Kidney capillary endothelial cell (primary cell): ENCODE data around the gene HOXC11.

Experiments used
- DNase-seq: peaks from one replicate; pipeline ENCODE4 v3.0.0-alpha.2; 2018; ENCODE audit warnings: low spot score

HOXC11 gene

GRCh38 chr12:53942467-53942997, 30.4 kb upstream of the HOXC11 start:
- DNase-seq, result no peak

DNA sequence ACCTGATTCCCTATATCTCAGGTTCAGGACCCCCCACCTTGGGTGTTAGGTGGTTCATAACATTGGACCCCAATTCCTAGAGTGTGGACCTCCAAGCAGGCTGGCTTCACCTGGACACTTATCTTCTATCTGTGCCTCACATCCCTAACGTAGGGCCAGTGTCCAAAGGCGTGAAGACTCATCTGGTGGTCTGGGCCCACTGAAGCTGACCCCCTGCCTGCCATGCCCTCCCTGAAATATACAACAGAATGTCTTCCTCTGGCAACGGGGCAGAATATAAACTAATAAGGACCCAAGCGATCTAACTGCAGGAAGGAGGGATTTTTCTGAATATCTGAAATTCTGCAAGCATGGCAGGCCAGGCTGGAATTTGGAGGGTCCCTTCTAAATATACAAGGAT, 28.7 kb upstream of the HOXC11 start:
- no peak for DNase-seq

GRCh38 chr12:53944907-53945847, 27.7 kb upstream of the HOXC11 start:
- DNase-seq, result no peak

GRCh38 chr12:53947743-53948142, 25.2 kb upstream of the HOXC11 start:
- no peak for DNase-seq

- DNase-seq, result no peak
Measured at GRCh38 chr12:53948650-53949593, 24.0 kb upstream of the HOXC11 start.

GRCh38 chr12:53949631-53950436, 23.1 kb upstream of the HOXC11 start:
- DNase-seq, result no peak

GRCh38 chr12:53950437-53950773, 22.5 kb upstream of the HOXC11 start:
- no peak for DNase-seq

DNA sequence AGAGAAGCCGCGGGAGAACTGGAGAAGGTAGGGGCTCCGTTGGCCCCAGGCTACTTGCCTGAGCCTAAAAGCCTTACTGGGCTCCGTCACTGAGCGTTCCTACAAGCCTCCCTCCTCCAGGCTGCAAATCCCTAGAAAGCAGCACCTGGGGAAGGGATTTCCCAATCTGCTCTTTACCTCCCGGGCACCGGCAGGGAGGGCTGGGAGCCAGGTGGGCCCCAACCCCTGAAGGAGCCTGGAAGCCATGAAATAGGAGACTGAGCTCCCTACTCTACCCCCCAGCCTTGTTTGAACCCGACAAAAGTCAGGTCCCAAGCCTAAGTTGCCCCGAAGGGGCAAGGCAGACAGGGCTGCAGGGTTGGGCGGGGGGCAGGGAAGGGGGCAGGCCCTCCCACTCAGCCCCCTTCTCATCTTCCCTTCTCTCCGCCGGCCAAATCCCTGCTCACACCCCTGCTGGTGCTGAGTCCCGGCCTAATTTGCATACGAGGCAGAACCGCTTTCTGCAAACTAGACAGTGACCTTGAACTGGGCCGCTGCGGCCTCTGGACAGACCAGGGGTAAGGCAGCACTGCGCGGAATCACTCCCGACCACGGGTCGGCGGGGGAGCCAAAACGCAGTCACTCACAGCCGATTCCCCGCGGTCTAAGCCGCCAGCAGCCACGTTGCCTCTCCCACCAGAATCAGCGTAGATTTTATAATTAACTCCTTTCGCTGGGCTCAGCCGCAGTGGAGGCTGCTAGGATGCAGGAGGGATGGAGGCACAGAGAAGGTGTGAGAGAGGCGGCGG, 21.9 kb upstream of the HOXC11 start:
- DNase-seq, result no peak

DNA sequence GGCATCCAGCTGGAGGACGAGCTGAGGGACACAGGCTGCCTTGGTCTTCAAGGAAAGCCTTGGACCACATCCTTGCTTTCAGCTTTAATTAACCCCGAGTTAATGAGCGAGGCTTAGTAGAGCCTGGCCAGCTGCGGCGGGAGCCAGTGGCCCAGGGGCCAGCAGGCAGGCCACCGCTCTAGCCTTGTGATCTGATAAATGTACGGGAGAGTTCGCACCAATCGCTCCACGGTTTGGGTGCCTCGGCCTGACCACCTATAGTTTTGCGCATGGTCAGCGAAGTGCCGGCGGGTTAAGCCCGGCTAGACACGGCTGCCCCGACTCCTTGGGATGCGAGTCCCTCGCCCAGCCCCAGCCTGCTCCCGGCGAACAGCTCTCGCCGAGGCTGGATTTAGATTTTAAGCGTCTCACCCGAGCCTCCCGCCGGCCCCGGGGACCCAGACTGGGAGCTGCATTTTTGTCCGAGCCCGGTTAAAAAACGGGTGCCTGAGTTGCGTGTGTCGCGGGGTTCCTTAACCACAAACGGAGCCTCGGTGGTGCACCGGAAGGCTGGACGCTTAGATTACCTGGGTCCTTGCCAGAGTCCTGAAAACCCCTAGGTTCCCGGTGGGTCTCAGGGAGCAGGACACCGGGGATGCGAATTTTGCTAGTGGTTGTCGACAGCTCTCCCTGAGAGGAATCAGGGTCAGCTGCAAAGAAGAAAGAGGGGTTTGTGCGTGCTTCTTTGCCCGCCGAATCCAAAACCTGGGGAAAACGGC, 21.2 kb upstream of the HOXC11 start:
- DNase-seq, result no peak

DNA sequence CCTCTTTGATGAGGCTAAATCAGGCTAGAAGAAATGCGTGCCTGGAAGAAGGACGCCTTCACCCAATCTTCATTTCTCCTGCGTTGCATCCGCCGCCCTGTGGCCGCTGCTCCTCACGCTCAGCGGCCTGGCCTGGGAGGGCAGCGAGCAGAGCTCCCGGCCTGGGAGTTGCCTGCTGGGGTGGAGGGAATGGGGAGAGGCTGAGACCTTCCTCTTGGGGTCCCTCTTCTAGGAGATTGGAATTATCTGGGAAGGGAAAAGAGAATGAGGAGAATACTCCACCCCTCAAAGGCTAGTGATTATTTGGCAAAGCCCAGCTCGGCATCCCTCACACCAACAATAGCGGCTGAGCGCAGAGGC, 20.6 kb upstream of the HOXC11 start:
- DNase-seq, result no peak

- DNase-seq, result no peak
Measured at GRCh38 chr12:53952871-53953734, 19.8 kb upstream of the HOXC11 start.

- DNase-seq, result no peak
Measured at GRCh38 chr12:53953831-53954693, 18.9 kb upstream of the HOXC11 start.

DNA sequence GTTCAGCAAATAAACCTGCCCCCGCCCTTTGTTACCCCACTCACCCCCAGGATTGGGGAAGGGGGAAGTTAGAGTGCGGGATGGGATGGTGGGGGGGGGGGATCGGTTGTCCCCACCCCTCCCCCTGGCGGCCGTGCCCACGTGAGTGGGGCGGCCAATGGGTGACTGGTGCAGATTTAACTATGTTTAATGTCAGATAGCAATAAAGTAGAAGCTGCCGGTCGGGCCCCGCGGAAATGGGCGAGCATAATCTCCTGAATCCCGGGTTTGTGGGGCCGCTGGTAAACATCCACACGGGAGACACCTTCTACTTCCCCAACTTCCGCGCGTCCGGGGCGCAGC, 18.3 kb upstream of the HOXC11 start, which contains the start of gene HOXC12:
Gene HOXC12, plus strand, starts transcription at position 210 of the 342 bp plus-strand sequence. Its CDS starts 27 bp downstream, at position 237.
- no peak for DNase-seq

GRCh38 chr12:53955036-53955775, 17.7 kb upstream of the HOXC11 start:
- DNase-seq, result no peak

DNA sequence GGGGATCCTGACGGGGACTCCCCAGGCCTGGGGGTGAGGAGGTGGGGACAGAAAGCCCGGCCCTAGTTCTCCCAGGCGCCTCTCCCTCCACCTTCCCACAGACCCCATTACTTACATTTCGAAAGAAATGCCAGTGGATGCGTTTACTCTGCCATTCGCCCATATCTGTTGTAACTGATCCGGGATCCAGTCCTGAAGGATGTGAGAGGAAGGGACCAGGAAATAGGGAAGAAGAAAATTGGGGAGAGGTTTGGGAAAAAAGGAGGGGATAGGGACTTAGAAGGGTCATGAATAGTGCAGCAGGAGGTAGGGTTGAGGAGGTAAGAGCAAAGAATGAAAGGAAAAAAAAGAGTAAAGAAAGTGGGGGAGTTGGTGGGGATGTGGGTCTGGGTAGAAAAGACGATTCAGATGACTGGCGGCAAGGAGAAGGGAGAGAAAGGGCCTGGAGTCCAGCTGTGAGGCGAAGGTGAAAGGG, 17.1 kb upstream of the HOXC11 start:
- no peak for DNase-seq

- no peak for DNase-seq
Measured at GRCh38 chr12:53956251-53956887, 16.6 kb upstream of the HOXC11 start.
